H1 (cell line): Measurements from ENCODE around the gene EFNA3. TPM values are rescaled to one million over a fixed set of nuclear protein-coding genes. Genes with fewer than 3 reads are reported as not detected.

Source experiments
- ASH2L ChIP-seq: fragments of 200-600, 300-600 bp; sonication (generic); IDR thresholded peaks from one replicate; pipeline ENCODE4 v1.7.1; 2017; ENCODE audit warnings: low read length
- BRCA1 ChIP-seq: IDR thresholded peaks from 2 replicates; pipeline ENCODE4 v1.6.1; 2012; ENCODE audit warnings: low read depth, low read length, improper control_type of control experiment
- CREB1 ChIP-seq: IDR thresholded peaks from 2 replicates; pipeline ENCODE4 v1.6.1; 2012; ENCODE audit warnings: inconsistent platforms
- EZH2 ChIP-seq: fragments of 200-600 bp; sonication (generic); IDR thresholded peaks from 2 replicates; pipeline ENCODE4 v1.7.1; 2012; ENCODE audit warnings: low read depth, mild to moderate bottlenecking, moderate library complexity, low read length, inconsistent platforms; ENCODE audit not compliant: severe bottlenecking
- FOSL1 ChIP-seq: IDR thresholded peaks from 2 replicates; pipeline ENCODE4 v1.6.1; 2011; ENCODE audit warnings: mild to moderate bottlenecking, low read depth, low read length, moderate library complexity; ENCODE audit not compliant: insufficient read depth
- JUND ChIP-seq: IDR thresholded peaks from 2 replicates; pipeline ENCODE4 v1.6.1; 2011; ENCODE audit warnings: mild to moderate bottlenecking, improper control_type of control experiment, low read length
- KDM5A ChIP-seq: fragments of 200-600 bp; IDR thresholded peaks from 2 replicates; pipeline ENCODE4 v1.7.1; 2012; ENCODE audit warnings: mild to moderate bottlenecking, low read length, inconsistent platforms, mixed read lengths
- PHF8 ChIP-seq: fragments of 200-600 bp; sonication (generic); conservative IDR thresholded peaks from 2 replicates; pipeline ENCODE4 v1.7.1; 2012; ENCODE audit warnings: low read depth, mild to moderate bottlenecking, inconsistent platforms, low read length, moderate library complexity
- RBBP5 ChIP-seq: IDR thresholded peaks from 2 replicates; pipeline ENCODE4 v1.7.1; 2012; ENCODE audit warnings: low read depth, mild to moderate bottlenecking, inconsistent platforms, low read length, moderate library complexity, borderline replicate concordance
- SIX5 ChIP-seq: IDR thresholded peaks from 2 replicates; pipeline ENCODE4 v1.6.1; 2011; ENCODE audit warnings: mild to moderate bottlenecking, low read depth, low read length
- SP1 ChIP-seq: IDR thresholded peaks from 2 replicates; pipeline ENCODE4 v1.6.1; 2011; ENCODE audit warnings: low read depth, low read length
- TBP ChIP-seq: IDR thresholded peaks from 2 replicates; pipeline ENCODE4 v1.6.1; 2011; ENCODE audit warnings: low read depth, low read length, improper control_type of control experiment
- polyA plus RNA-seq, 7 experiments: library from polyadenylated mRNA; depleted of rRNA in 3 of 7; stranded (reverse) in 5 of 7; unstranded in 2 of 7; fragments of >200 nt in 5 of 7; fragments of 200-250 nt in 2 of 7; gene quantifications; 1 replicate in 5 of 7; 2 replicates in 1 of 7; 4 replicates in 1 of 7; pipeline versions ENCODE4 v1.2.1 to v1.2.3, GENCODE V29; 2011 to 2013; ENCODE audit warnings: missing spikeins in 2 of 7, mixed read lengths in 2 of 7
- total RNA-seq: library from RNA; stranded (reverse); fragmentation: NEBNext Ultra II Directional; extraction: Animal tissue kit (Norgen Biotek cat#: 25700); gene quantifications from 2 replicates; pipeline ENCODE4 v1.2.1, GENCODE V29; 2021

EFNA3 gene
- total and polyA plus RNA-seq, 2 of the 8 experiments (the other 6 are each of a cell fraction or from before 2014, with no cell fraction given) = 10.8 to 13.8 TPM

GRCh38 chr1:155063550-155064110, 15.0 kb upstream of the EFNA3 start, which contains the start of gene EFNA4 (continued):
- TF ChIP-seq JUND (no peak), PHF8 (0 out of 2 replicates have a peak, but pooled peaks have one; percentile 56), KDM5A (no peak), EZH2 (no peak), FOSL1 (no peak), TBP (peak; percentile 76), CREB1 (peak; percentile 46; the same call in 1 of the 2 replicates), BRCA1 (no peak), ASH2L (peak; percentile 84), RBBP5 (peak; percentile 75; the same call in 1 of the 2 replicates), SP1 (peak; percentile 68), SIX5 (no peak)
